Islet precursor cell (in vitro differentiated cells): Measurements from ENCODE around the gene CHI3L2.

Experiments used
- DNase-seq: peaks from one replicate; pipeline ENCODE4 v3.0.0-alpha.2; 2018

CHI3L2 gene

GRCh38 chr1:111221633-111222291, 5.8 kb upstream of the CHI3L2 start:
- DNase-seq: no peak

GRCh38 chr1:111222308-111223125, 5.0 kb upstream of the CHI3L2 start:
- DNase-seq: peak; percentile 96

DNA sequence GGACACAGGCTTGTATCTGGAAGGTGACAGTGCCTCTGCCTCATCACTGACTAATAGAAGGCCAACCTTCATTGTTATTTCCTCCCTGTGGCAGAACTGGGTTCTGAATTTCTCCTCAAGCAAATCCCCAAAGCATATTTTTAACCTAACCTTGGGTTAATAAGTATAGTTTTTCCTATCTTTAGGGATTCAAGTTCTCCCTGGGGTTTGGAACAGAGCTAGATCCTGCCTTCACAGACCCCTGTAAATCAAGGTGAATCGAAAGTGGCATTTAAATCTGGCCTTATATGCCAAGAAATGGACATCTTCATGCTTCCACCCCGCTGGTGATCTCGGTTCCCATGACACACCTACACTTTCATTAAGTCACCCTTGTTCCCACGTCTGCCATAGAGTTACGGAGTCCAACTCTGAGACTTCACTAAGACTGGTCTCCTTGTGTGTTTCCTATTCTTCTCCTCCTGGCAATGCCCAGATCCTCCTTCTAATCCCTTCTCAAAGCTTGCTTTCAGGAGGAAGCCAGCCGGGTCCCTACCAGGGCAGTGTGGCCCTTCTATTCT, 4.3 kb upstream of the CHI3L2 start:
- no peak for DNase-seq

GRCh38 chr1:111225091-111225490, 2.4 kb upstream of the CHI3L2 start:
- DNase-seq: no peak

- DNase-seq: no peak
These were observed 1.7 kb upstream of the CHI3L2 start for GRCh38 chr1:111225717-111226400.

GRCh38 chr1:111227851-111228747, 586 bp downstream of the CHI3L2 start:
- peak; percentile 88 for DNase-seq

- no peak for DNase-seq
These were observed 1.2 kb downstream of the CHI3L2 start for GRCh38 chr1:111228748-111229126.

- no peak for DNase-seq
These were observed 4.6 kb downstream of the CHI3L2 start for GRCh38 chr1:111232134-111232533.

DNA sequence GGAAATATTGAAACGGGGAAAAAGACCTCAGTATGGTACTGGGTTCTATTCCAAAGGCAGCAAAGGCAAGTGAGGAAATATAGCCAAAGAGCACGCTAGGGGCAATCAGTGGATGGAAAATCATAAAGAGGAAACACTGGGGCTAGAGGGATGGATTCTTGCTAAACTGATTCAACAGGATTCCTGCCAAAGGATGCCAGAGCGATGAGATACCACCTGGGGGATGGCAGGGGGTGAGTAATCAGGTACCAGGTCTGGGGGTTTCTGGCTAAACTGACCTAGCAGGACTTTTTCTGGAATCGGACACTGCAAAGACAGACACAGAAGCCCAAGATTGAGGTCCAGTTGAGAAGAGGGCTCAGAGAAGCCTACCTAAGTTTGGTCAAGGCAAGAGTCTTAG, 6.7 kb downstream of the CHI3L2 start:
- DNase-seq: peak; percentile 68

GRCh38 chr1:111234866-111235265, 7.4 kb downstream of the CHI3L2 start:
- DNase-seq: no peak

DNA sequence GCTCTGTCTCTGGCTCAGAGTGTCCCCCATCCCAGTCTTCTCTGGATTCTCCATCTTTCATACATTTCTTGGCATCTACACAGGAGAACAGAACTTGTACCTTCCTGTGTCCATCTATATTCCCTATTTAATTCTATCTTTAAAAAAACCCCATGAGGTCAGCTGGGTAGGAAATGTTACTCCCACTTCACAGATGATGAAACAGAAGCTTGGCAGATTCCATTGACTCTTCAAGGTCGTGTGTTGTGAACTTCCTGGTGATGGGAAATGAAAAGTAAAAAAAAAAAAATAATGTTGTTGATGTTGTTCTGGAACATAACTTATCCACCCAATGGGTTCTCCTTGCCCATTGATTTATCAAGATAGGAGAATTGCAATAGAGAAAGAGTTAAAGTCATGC, 8.9 kb downstream of the CHI3L2 start:
- no peak for DNase-seq

DNA sequence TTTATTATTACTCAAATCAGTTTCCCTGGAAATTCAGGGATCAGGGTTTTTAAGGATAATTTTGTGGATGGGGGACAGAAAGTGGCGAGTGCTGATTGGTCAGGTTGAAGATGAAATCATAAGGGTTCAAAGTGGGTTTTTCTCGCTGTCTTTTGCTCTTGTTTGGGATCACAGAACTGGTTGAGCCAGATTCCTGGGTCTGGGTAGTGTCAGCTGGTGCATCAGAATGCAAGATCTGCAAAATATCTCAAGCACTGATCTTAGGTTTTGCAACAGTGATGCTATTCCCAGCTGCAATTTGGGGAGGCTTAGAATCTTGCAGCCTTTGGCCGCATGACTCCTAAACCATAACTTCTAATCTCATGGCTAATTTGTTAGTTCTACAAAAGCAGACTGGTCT, 9.3 kb downstream of the CHI3L2 start:
- DNase-seq: peak; percentile 89

- DNase-seq: no peak
These were observed 10.7 kb downstream of the CHI3L2 start for GRCh38 chr1:111238056-111238795.

- DNase-seq: no peak
These were observed 14.3 kb downstream of the CHI3L2 start for GRCh38 chr1:111241797-111242196.

- no peak for DNase-seq
These were observed 15.5 kb downstream of the CHI3L2 start for GRCh38 chr1:111242805-111243523.

GRCh38 chr1:111247125-111247838, 19.8 kb downstream of the CHI3L2 start:
- DNase-seq: no peak

DNA sequence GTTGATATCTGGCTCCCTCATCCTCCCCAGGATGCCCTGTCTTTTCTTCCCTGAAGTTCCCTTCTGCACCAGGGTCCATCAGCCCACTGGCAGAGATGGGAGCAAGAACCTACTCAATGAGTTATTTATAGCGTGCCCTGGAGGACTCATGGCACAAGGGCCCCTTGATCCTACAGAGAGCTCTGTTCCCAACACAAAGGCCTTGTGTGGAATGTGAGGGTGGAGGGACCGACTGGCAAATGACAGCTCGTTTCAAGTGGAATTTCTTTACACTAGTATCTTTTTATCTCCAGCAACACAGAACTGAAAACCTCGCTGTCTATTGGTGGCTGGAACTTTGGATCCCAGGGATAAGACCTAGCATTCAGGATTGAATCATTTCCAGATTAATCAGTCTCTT, 22.4 kb downstream of the CHI3L2 start:
- DNase-seq: peak; percentile 81

DNA sequence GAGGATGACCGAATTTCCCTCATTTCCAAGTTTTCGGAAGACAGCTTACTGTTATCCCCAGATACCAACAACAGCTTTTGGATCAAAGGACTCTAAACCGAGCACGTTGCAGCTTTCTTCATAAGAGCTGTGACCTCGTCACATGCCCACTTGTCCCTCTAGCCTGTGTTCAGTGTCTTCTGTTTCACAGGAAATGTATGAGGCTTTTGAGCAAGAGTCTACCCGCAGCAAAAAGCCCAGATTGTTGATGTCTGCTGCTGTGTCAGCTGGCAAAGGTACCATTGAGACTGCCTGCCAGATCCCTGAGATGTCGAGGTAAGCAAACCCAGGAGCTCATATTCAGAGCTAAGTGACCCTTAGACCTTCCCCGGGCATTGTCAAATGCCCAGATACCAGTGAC, 24.1 kb downstream of the CHI3L2 start:
- DNase-seq: no peak

- DNase-seq: no peak
These were observed 25.3 kb downstream of the CHI3L2 start for GRCh38 chr1:111252786-111253185.

- no peak for DNase-seq
These were observed 26.4 kb downstream of the CHI3L2 start for GRCh38 chr1:111253876-111254275.
